HG03565 (cell line): ENCODE measurements around the gene PHF2.
"Not testable (repeated sequence)": the region's sequence is repeated elsewhere in the genome, so short reads cannot be mapped to it uniquely, and the experiment has no call there.

Source experiments
- ATAC-seq: cut with Tn5 transposase; IDR thresholded peaks from one replicate; pipeline ENCODE4 v1.9.1; 2021; ENCODE audit warnings: mild to moderate bottlenecking, moderate library complexity; ENCODE audit not compliant: unreplicated experiment

The PHF2 gene

GRCh38 chr9:93663877-93664548, 87.6 kb downstream of the PHF2 start:
- ATAC-seq: no peak

GRCh38 chr9:93664549-93665120, 88.3 kb downstream of the PHF2 start:
- no peak for ATAC-seq

DNA sequence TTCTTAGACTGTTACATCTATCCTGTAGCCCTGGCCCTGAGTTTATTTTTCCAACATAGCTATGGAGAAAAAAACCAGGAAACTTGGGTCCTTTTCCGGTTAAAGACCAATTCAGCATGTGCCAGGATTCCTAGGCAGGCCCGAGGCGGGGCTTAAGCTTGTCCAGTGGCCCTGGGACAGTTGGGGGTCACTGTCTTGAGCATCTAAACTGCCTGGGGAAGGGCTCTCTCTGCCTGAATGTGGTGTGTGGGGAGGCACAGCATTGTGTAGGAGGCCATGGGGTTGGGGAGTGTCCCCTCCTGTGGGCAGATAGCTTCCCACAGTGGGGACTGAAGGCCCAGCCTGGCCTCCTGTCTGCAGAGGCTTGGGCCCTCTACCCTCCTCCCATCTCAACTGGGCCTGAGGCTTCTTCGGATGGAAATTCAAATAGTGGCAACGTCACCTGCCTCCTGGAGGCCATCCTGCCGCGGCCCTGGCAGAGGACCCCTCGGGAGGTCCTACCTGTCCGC, 88.8 kb downstream of the PHF2 start:
- no peak for ATAC-seq

GRCh38 chr9:93665637-93666438, 89.5 kb downstream of the PHF2 start:
- no peak for ATAC-seq

GRCh38 chr9:93666439-93666784, 90.0 kb downstream of the PHF2 start:
- not testable (repeated sequence) for ATAC-seq

DNA sequence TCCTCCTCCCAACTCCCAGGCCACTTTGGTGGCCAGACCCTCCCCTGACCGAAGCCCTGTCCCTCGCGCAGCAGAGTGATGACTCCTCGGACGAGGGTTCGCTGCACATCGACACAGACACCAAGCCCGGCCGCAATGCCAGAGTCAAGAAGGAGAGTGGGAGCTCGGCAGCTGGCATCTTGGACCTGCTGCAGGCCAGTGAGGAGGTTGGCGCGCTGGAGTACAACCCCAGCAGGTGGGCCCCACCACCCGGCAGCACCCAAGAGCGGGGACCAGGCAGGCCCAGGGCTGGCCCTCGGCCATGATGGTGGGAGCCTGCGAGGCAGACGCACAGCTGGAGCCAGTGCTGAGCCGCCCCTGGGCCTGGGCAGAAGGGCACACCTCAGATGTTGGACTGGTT, 90.6 kb downstream of the PHF2 start:
- no peak for ATAC-seq

- ATAC-seq: no peak
These were observed 91.2 kb downstream of the PHF2 start for GRCh38 chr9:93667627-93668026.

- ATAC-seq: no peak
These were observed 92.0 kb downstream of the PHF2 start for GRCh38 chr9:93668261-93668871.

DNA sequence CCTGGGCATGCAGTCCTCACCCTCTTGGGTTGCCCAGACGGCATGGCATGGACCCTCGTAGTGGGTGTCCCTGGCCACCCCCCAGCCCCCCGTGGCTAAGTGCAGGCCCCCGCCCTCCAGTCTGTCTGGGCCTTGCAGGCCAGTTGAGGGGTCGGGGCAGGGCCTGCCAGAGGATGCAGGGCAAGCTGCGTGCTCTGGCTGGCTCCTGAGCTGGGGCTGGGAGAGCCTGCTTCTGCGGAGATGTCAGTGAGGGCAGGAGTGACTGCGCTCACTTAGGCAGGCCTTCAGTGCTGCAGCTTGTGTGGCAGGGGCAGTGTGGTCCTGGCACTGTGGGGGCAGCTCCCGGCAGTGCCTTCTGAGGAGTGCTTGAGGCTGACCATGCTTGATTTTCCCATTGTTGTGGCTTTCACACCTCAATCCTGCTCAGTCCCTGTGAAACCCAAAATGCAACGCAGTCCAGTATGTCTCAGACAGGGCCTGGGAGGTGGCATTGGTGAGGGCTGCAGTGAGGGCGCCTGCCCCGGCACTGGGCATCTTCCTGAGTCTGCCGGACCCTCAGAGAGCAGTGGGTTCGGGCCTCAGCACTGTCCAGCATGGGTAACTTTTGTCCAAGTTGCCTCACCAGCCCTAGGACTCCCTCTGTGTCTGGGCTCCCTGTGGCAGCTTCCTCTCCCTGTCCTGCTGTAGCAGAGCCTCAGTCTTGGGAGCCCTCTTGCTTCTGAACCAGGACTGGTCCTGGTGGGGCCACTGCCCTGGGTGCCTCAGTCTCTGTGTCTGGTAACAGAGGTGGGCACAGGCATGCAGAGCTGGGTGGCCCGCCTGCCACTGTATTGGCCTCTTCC, 93.0 kb downstream of the PHF2 start:
- no peak for ATAC-seq

- ATAC-seq: no peak
These were observed 93.5 kb downstream of the PHF2 start for GRCh38 chr9:93669958-93670207.

GRCh38 chr9:93670208-93671019, 94.0 kb downstream of the PHF2 start:
- no peak for ATAC-seq

- no peak for ATAC-seq
These were observed 94.6 kb downstream of the PHF2 start for GRCh38 chr9:93671020-93671338.

GRCh38 chr9:93672330-93673020, 96.1 kb downstream of the PHF2 start:
- not testable (repeated sequence) for ATAC-seq

GRCh38 chr9:93673021-93673838, 96.8 kb downstream of the PHF2 start:
- no peak for ATAC-seq

GRCh38 chr9:93673839-93674334, 97.5 kb downstream of the PHF2 start:
- no peak for ATAC-seq

GRCh38 chr9:93674580-93675335, 98.4 kb downstream of the PHF2 start:
- no peak for ATAC-seq

DNA sequence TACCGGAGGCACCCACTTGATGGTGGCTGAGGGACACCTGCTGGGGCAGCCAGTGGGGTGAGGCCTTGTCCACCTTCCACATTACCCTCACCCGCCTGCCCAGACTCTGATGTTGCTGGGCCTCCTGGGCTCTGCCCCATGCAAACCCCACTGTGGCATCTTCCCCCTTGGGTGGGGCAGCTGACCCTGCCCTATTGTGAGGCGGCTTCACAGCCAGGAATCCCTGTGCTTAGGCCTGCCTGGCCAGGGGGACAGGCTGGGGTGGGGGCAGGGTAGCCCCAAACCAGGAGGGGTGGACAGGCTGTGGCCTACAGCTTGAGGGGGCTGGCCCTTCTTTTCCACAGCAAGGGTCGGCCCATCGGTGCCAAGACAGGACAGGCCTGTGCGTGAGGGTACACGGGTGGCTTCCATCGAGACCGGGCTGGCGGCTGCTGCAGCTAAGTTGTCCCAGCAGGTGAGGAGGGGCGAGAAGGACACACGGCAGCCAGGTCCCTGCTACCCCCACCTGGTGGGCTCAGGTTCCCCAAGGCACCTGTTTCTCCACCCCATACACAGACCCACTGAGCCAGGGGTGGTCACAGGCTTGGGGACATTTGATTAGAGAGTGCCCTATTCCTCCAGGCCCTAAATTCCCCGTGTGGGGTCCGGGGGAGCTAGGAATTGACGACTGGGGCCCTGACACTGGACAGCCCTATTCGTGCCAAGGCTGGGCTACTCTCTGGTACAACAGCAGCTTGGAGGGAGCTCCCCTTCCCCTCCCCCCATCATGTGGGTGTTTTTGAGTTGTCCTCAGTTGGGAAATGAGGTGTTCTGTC, 99.2 kb downstream of the PHF2 start:
- no peak for ATAC-seq
